ACC112 (cell line): Measurements from ENCODE around the gene SULT1C2.
"Not testable (repeated sequence)": the region's sequence is repeated elsewhere in the genome, so short reads cannot be mapped to it uniquely, and the experiment has no call there.

ENCODE experiments used
- H2AFZ ChIP-seq: fragments of 200-600 bp; sonication (generic); one replicate; pipeline ENCODE4 v1.6.0; 2017; ENCODE audit warnings: antibody characterized with exemption, low read length; ENCODE audit not compliant: unreplicated experiment
- H3K27ac ChIP-seq: fragments of 200-600 bp; sonication (generic); 2 replicates; pipeline ENCODE4 v1.5.1; 2014; ENCODE audit warnings: low read depth, mild to moderate bottlenecking, antibody characterized with exemption, low read length, moderate library complexity
- H3K27me3 ChIP-seq: fragments of 200-600 bp; sonication (generic); 2 replicates; pipeline ENCODE4 v1.6.1; 2014; ENCODE audit warnings: mild to moderate bottlenecking, antibody characterized with exemption, low read length, moderate library complexity, mixed read lengths; ENCODE audit not compliant: insufficient read depth
- H3K36me3 ChIP-seq: fragments of 200-600 bp; sonication (generic); 2 replicates; pipeline ENCODE4 v1.6.1; 2016; ENCODE audit warnings: mild to moderate bottlenecking, antibody characterized with exemption, low read length, moderate library complexity, mixed read lengths; ENCODE audit not compliant: insufficient read depth
- H3K4me1 ChIP-seq: fragments of 200-600 bp; sonication (generic); one replicate; pipeline ENCODE4 v1.6.1; 2016; ENCODE audit warnings: low read length, mixed read lengths; ENCODE audit not compliant: insufficient read depth, unreplicated experiment, control insufficient read depth
- H3K4me3 ChIP-seq: fragments of 200-600 bp; sonication (generic); 2 replicates; pipeline ENCODE4 v1.5.1; 2014; ENCODE audit warnings: mild to moderate bottlenecking, low read depth, low read length
- H3K79me2 ChIP-seq: fragments of 200-600 bp; sonication (generic); one replicate; pipeline ENCODE4 v1.6.0; 2016; ENCODE audit warnings: low read length; ENCODE audit not compliant: control insufficient read depth, unreplicated experiment, insufficient read depth

Gene SULT1C2

DNA sequence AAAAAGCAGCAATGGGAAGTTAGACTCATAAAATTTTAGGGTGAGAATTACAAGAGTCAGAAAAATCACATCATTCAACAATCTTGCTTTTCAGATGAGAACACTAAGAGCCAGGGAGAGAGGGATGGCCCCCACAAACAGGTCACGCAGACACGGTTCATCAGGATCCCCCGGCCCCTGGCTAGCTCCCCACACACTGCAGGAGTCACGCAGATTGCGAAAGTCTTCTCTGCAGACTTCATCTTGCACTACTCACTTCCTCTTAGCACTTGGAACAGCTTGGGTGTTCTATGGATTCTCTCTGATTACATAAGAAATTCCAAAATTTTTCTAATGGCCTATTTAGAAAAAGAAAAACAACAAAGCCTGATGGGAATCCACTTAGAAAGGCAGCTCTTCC, 21.6 kb upstream of the SULT1C2 start:
- Histone ChIP-seq H3K4me1 (peaks cover 42% of the 10 kb centered on the region), H3K27me3 (no peaks in the 10 kb centered on the region), H3K4me3 (peak overlapping the region; percentile 26; the same call in 1 of the 2 replicates), H2AFZ (peak overlapping the region; percentile 17), H3K27ac (peak overlapping the region; percentile 86), H3K36me3 (no peaks in the 10 kb centered on the region), H3K79me2 (no peaks in the 10 kb centered on the region)

- no peaks in the 10 kb centered on the region for H3K36me3 ChIP-seq
- peaks cover 48% of the 10 kb centered on the region for H3K4me1 ChIP-seq
- H3K4me3 ChIP-seq = no peak overlapping the region
- H3K27ac ChIP-seq = peak overlapping the region; percentile 86
- no peaks in the 10 kb centered on the region for H3K79me2 ChIP-seq
- H2AFZ ChIP-seq = peak overlapping the region; percentile 35
- H3K27me3 ChIP-seq = no peaks in the 10 kb centered on the region
These were observed 20.7 kb upstream of the SULT1C2 start for GRCh38 chr2:108268001-108268400.

GRCh38 chr2:108270346-108270745, 18.3 kb upstream of the SULT1C2 start:
- Histone ChIP-seq H3K4me1 (peaks cover 48% of the 10 kb centered on the region), H3K4me3 (no peak overlapping the region), H2AFZ (no peak overlapping the region), H3K79me2 (no peaks in the 10 kb centered on the region), H3K27ac (no peak overlapping the region), H3K36me3 (no peaks in the 10 kb centered on the region), H3K27me3 (no peaks in the 10 kb centered on the region)

DNA sequence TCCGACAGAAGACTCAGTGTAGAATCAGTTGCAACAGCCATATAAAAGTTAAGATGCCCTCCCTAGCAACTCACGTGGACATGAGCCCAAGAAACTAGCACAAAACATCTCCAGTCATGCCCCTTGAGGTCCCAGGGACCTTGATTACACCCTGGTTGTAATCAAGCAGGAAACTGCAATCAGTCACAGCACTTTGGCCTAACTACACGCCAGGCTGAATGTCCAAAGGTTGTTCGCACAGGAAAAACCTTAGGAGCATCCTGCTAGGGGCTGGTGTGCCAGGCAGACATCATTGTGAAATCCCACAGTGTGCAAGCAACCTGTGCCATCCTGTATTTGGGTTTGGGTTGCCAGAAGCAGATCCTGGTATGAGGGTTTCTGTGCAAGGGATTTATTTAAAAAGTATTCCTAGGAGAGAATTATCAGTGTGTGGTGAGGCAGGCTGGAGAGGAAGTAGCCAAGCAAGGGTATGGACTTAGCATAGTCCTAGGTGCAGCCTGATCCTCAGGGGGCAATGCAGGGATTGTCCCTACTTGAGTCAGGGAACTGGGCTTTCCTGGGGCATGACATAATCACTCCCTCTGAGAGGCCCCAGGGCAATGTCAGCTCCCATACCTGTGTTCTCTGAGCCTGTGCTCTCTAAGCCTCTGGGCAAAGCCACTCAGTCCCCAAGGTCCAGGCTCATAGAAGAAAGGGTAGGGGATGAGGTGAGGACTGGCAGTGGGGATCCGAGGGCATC, 17.8 kb upstream of the SULT1C2 start:
- no peak overlapping the region for H3K4me3 ChIP-seq
- H2AFZ ChIP-seq = peak overlapping the region; percentile 97
- no peaks in the 10 kb centered on the region for H3K36me3 ChIP-seq

GRCh38 chr2:108271691-108272253, 16.9 kb upstream of the SULT1C2 start:
- Histone ChIP-seq H3K4me1 (peaks cover 41% of the 10 kb centered on the region), H2AFZ (peak overlapping the region; percentile 97), H3K4me3 (peak overlapping the region; percentile 71), H3K27ac (peak overlapping the region; percentile 78), H3K27me3 (no peaks in the 10 kb centered on the region), H3K79me2 (no peaks in the 10 kb centered on the region), H3K36me3 (no peaks in the 10 kb centered on the region)

More for the DNA sequence above, 17.8 kb upstream of the SULT1C2 start:
- Histone ChIP-seq H3K4me1 (peaks cover 48% of the 10 kb centered on the region), H3K27me3 (no peaks in the 10 kb centered on the region), H3K27ac (peak overlapping the region; percentile 78), H3K79me2 (no peaks in the 10 kb centered on the region)

DNA sequence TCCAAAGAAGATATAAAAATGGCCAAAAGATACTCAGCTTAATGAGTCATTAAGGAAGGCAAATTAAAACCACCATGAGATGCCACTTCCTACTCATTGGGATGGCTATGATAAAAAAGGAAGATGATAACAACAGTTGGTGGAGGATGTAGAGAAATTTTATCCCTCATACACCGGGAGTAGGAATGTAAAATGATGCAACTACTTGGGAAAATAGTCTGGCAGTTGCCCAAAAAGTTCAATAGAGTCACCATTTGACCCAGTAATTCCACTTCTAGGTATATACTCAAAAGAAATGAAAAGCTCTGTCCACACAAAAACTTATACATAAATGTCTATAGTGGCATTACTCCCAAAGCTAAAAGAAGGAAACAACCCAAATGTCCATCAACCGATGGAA, 10.1 kb upstream of the SULT1C2 start:
- H3K4me3 ChIP-seq = no peak overlapping the region
- H3K27me3 ChIP-seq = no peaks in the 10 kb centered on the region
- no peak overlapping the region for H3K27ac ChIP-seq
- no peaks in the 10 kb centered on the region for H3K36me3 ChIP-seq
- peaks cover 8% of the 10 kb centered on the region for H3K4me1 ChIP-seq
- no peaks in the 10 kb centered on the region for H3K79me2 ChIP-seq
- H2AFZ ChIP-seq = no peak overlapping the region

DNA sequence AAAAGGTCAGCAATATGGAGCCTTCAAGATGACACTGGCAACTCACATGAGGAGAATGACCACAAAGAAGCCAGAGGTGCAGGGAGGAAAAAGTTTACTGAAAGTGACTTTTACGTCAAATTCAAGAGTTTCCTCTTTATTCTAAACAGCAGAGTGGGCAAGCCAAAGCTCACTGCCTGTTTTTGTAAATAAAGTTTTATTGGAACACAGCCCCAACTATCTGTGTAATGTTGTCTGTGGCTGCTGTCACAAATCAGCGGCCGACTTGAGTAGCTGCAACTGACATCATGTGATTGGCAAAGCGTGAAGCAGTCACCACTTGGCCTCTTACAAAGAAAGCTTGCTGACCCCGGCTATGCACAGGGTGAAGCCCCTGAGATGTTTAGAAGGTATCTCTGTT, 9.2 kb upstream of the SULT1C2 start:
- Histone ChIP-seq H3K4me1 (peaks cover 8% of the 10 kb centered on the region), H3K79me2 (no peaks in the 10 kb centered on the region), H3K27ac (no peak overlapping the region), H3K27me3 (no peaks in the 10 kb centered on the region), H3K36me3 (no peaks in the 10 kb centered on the region), H3K4me3 (no peak overlapping the region), H2AFZ (no peak overlapping the region)

DNA sequence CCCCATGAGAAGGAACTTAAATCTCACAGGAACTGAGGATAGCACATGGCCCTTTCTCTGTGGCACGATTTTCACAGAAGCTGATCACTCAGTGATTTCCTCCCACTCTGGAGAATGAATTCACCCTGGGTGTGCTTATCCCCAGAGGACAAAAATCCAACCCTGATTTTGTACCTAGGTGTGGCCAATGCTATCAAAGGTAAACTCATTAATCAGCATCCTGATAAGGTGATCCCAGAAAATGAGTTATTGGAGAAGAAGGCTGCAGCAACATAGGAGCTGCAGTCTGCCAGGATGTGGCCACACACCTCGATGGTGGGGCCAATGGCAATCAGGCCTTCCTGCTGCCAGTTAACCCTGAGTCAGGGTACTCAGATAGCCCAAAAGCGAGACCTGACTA, 8.2 kb upstream of the SULT1C2 start:
- no peaks in the 10 kb centered on the region for H3K36me3 ChIP-seq
- H3K4me3 ChIP-seq = no peak overlapping the region
- H3K4me1 ChIP-seq = peaks cover 8% of the 10 kb centered on the region
- H2AFZ ChIP-seq = no peak overlapping the region
- no peaks in the 10 kb centered on the region for H3K79me2 ChIP-seq
- H3K27me3 ChIP-seq = no peaks in the 10 kb centered on the region
- H3K27ac ChIP-seq = no peak overlapping the region

DNA sequence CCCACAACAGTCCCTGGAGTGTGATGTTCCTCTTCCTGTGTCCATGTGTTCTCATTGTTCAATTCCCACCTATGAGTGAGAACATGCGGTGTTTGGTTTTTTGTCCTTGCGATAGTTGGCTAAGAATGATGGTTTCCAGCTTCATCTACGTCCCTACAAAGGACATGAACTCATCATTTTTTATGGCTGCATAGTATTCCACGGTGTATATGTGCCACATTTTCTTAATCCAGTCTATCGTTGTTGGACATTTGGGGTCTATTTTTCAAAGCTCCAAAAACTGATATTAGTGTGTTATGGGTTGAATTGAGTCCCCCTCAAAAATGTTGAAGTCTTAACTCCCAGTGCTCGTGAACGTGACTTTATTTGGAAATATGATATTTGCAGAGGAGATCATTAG, 4.1 kb upstream of the SULT1C2 start:
- not testable (repeated sequence) for H3K36me3 ChIP-seq, H3K4me3 ChIP-seq, H3K79me2 ChIP-seq, H2AFZ ChIP-seq, H3K27ac ChIP-seq, H3K4me1 ChIP-seq, H3K27me3 ChIP-seq

DNA sequence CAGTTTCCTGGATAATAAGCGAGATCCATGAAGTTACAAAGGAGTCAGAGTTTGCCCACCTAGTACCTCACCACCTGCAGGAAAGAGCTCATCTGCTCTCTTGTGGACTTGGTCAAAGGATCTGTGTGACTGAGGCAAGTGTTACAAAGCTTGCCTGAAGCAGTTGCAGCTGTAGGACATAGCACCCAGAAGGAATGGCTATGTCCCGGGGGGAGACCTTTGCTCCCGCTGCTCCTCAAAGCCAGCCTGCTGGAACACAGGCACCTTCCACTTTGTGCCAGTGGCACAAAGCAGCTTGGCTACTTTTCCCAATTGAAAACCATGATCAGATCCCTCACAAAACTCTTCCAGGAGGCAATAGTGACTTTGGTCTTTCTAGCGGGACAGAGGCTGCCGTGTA, 3.1 kb upstream of the SULT1C2 start:
- no peaks in the 10 kb centered on the region for H3K36me3 ChIP-seq
- H3K4me1 ChIP-seq = peaks cover 4% of the 10 kb centered on the region
- no peaks in the 10 kb centered on the region for H3K27me3 ChIP-seq
- no peaks in the 10 kb centered on the region for H3K79me2 ChIP-seq
- H3K4me3 ChIP-seq = no peak overlapping the region
- no peak overlapping the region for H2AFZ ChIP-seq
- no peak overlapping the region for H3K27ac ChIP-seq

DNA sequence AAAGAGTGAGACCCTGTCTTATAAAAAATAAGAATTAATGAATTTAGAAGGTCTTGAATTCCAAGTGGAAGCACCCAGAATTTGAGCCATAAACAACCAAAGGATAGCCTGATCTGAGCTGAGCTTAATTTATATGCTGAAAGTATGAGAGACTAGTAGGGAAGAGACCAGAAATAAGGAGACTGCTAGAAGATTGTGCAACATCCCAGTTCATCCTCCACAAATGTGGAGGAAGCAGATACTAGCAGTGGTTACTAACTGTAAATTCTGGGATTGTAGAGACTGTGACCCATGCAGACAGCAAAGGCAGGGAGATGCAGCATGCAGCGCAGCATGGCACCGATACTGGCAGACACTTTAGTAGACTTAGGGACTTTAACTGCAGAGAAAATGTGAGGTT, 1.5 kb upstream of the SULT1C2 start:
- no peak overlapping the region for H2AFZ ChIP-seq
- H3K79me2 ChIP-seq = no peaks in the 10 kb centered on the region
- H3K27me3 ChIP-seq = no peaks in the 10 kb centered on the region
- no peaks in the 10 kb centered on the region for H3K36me3 ChIP-seq
- H3K27ac ChIP-seq = no peak overlapping the region
- peaks cover 4% of the 10 kb centered on the region for H3K4me1 ChIP-seq
- H3K4me3 ChIP-seq = no peak overlapping the region
